MM.1S (cell line): Measurements from ENCODE around the gene CHP1.

ENCODE experiments used
- EZH2 ChIP-seq: fragments of 300-600 bp; sonication (generic); optimal IDR thresholded peaks from 2 replicates; pipeline ENCODE3; 2017; ENCODE audit warnings: low read depth, mild to moderate bottlenecking, antibody characterized with exemption, low read length, mixed read lengths
- EZH2phosphoT487 ChIP-seq: fragments of 300-600 bp; sonication (generic); IDR thresholded peaks from 2 replicates; pipeline ENCODE4 v1.6.1; 2018; ENCODE audit warnings: antibody characterized with exemption, low read length
- TF ChIP-seq, protein P1 (sequence below): fragments of 300-600 bp; sonication (generic); IDR thresholded peaks from 2 replicates; pipeline ENCODE4 v1.5.1; 2016; ENCODE audit warnings: antibody characterized with exemption, low read length, mixed read lengths

- TF ChIP-seq, protein P1, sequence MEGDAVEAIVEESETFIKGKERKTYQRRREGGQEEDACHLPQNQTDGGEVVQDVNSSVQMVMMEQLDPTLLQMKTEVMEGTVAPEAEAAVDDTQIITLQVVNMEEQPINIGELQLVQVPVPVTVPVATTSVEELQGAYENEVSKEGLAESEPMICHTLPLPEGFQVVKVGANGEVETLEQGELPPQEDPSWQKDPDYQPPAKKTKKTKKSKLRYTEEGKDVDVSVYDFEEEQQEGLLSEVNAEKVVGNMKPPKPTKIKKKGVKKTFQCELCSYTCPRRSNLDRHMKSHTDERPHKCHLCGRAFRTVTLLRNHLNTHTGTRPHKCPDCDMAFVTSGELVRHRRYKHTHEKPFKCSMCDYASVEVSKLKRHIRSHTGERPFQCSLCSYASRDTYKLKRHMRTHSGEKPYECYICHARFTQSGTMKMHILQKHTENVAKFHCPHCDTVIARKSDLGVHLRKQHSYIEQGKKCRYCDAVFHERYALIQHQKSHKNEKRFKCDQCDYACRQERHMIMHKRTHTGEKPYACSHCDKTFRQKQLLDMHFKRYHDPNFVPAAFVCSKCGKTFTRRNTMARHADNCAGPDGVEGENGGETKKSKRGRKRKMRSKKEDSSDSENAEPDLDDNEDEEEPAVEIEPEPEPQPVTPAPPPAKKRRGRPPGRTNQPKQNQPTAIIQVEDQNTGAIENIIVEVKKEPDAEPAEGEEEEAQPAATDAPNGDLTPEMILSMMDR, result no peak
- TF ChIP-seq EZH2phosphoT487 (no peak), EZH2 (no peak)
Observed at GRCh38 chr15:41241221-41241964, 10.3 kb downstream of the CHP1 start.
